ENCODE measurements around the gene KLF11. TPM values are rescaled to one million over a fixed set of nuclear protein-coding genes. Genes with fewer than 3 reads are reported as not detected.

Gene KLF11
- total and polyA plus RNA-seq, 9 of the 15 experiments (the other 6 are each of a cell fraction or from before 2014, with no cell fraction given): 2.1 to 13.4 (median 6.5) TPM

- peak overlapping the region; percentile 42; the same call in 2 of the 3 replicates for H3K27ac ChIP-seq (ENCODE audit: extremely low read depth, low read depth, low read length)
- peaks cover 11 to 50% of the 10 kb centered on the region in 2 experiments for H3K4me1 ChIP-seq (replicated peaks in 1 of 2; ENCODE audit: control insufficient read depth in 2 of 2, insufficient read depth in 2 of 2, low read length in 2 of 2)
- no peaks in the 10 kb centered on the region for H4K20me1 ChIP-seq (replicated peaks; ENCODE audit: control insufficient read depth, insufficient read depth, low read length)
- POLR2A ChIA-PET: interaction anchor here (0.6 to 2.2 kb wide), 16 partner anchors 10 to 1022 kb away, joined by 3 to 13 read pairs (median 4); partner anchors contain the start of genes KLF11 and TAF1B
- ATAC-seq (peak; percentile 87), FAIRE-seq (peak; percentile 97), DNase-seq (ENCODE audit: extremely low read depth in 1 of 4, low spot score in 3 of 4) (peak; percentile 85 to 91 (median 89))
- peak overlapping the region; percentile 40 for H3K4me3 ChIP-seq
- peaks cover 26% of the 10 kb centered on the region; the same call in 2 of the 3 replicates for H3K36me3 ChIP-seq (ENCODE audit: control insufficient read depth, insufficient read depth, low read length)
- H3K9me1 ChIP-seq (ENCODE audit: control insufficient read depth, insufficient read depth, low read length): no peaks in the 10 kb centered on the region
- H3K79me2 ChIP-seq (ENCODE audit: control insufficient read depth, insufficient read depth, low read length): no peaks in the 10 kb centered on the region
- intact Hi-C loops (cut with micrococcal nuclease) (loop anchor here (2.0 kb wide), 2 partner anchors 73 to 259 kb away; no protein-coding TSS in a partner anchor), in situ Hi-C loops (cut with MboI) (no loop called here)
- H3K27me3 ChIP-seq (ENCODE audit: control insufficient read depth in 2 of 2, insufficient read depth in 2 of 2, low read length in 2 of 2): no peaks in the 10 kb centered on the region
- 11% methylated on average over 24 of the region's 28 CpGs for WGBS (ENCODE audit: insufficient coverage, low coverage, missing lambda C conversion rate)
- no peaks in the 10 kb centered on the region for H3K9me3 ChIP-seq (replicated peaks; ENCODE audit: control insufficient read depth, insufficient read depth, low read depth, low read length)
- peak overlapping the region; percentile 77 for H2AFZ ChIP-seq (ENCODE audit: low read depth, low read length)
- BruUV-seq (replicated peaks): no TSS peak
- CTCF ChIA-PET (ENCODE audit: low intra/inter-chr PET ratio): no interaction called here
- peak overlapping the region; percentile 38 to 84 for H3K9ac ChIP-seq (ENCODE audit: insufficient read depth in 1 of 2, low read depth in 2 of 2, low read length in 2 of 2)
- peak overlapping the region; percentile 72 for H3K4me2 ChIP-seq (ENCODE audit: insufficient read depth, low read length)
- TF ChIP-seq CREM (IDR thresholded peaks at IDR 0.05; ENCODE audit: low read depth): 0 out of 2 replicates have a peak, but pooled peaks have one; percentile 19
- TF ChIP-seq THRB (CRISPR knock-in tag; conservative IDR thresholded peaks at IDR 0.05): 0 out of 2 replicates have a peak, but pooled peaks have one; percentile 13
- no peak for TF ChIP-seq DIDO1 (tag; IDR thresholded peaks at IDR 0.05; ENCODE audit: low read depth)
- no peak for TF ChIP-seq SIRT6 (IDR thresholded peaks at IDR 0.05; ENCODE audit: low read depth, low read length)
- peak; percentile 42; the same call in 1 of the 2 replicates for TF ChIP-seq SMARCE1 (IDR thresholded peaks at IDR 0.05)
- 0 out of 2 replicates have a peak, but pooled peaks have one; percentile 54 for TF ChIP-seq MAX (CRISPR knock-in tag; IDR thresholded peaks at IDR 0.05)
- peak; percentile 16; the same call in 1 of the 2 replicates for TF ChIP-seq NCOA1 (IDR thresholded peaks at IDR 0.05; ENCODE audit: low read depth)
- TF ChIP-seq ZNF436 (CRISPR knock-in tag; IDR thresholded peaks at IDR 0.05): no peak
- TF ChIP-seq GABPB1 (CRISPR knock-in tag; IDR thresholded peaks at IDR 0.05): peak; percentile 23; the same call in 1 of the 2 replicates
- TF ChIP-seq MTA2 (IDR thresholded peaks at IDR 0.05; ENCODE audit: low read depth): no peak
- no peak for TF ChIP-seq NR3C1 (CRISPR knock-in tag; IDR thresholded peaks at IDR 0.05)
- TF ChIP-seq STAT5A (IDR thresholded peaks at IDR 0.05; ENCODE audit: borderline replicate concordance, low read length): no peak; the same call in 1 of the 2 replicates
- TF ChIP-seq BRCA1 (IDR thresholded peaks at IDR 0.05): no peak
- no peak for TF ChIP-seq BRCA1 (CRISPR knock-in tag; IDR thresholded peaks at IDR 0.05)
- peak; percentile 17; the same call in 1 of the 2 replicates for TF ChIP-seq TCF3 (CRISPR knock-in tag; IDR thresholded peaks at IDR 0.05)
- no peak for TF ChIP-seq IRF1 (CRISPR knock-in tag; IDR thresholded peaks at IDR 0.05; ENCODE audit: borderline replicate concordance)
- 0 out of 2 replicates have a peak, but pooled peaks have one; percentile 33 for TF ChIP-seq MTA1 (IDR thresholded peaks at IDR 0.05; ENCODE audit: borderline replicate concordance)
- TF ChIP-seq DACH1 (IDR thresholded peaks at IDR 0.05; ENCODE audit: partially characterized antibody): peak; percentile 91
- TF ChIP-seq ZNF184 (CRISPR knock-in tag; IDR thresholded peaks at IDR 0.05): no peak
- no peak for TF ChIP-seq ZNF316 (IDR thresholded peaks at IDR 0.05)
- peak; percentile 74 for TF ChIP-seq TAF9B (IDR thresholded peaks at IDR 0.05; ENCODE audit: partially characterized antibody)
Measured at GRCh38 chr2:10057231-10058107, 14.1 kb downstream of the KLF11 start.
